NCI-H82 treated with DMSO at 0.1 percent for 48 hours (cell line): Measurements from ENCODE around the gene PTGES2.

Source experiments
- DNase-seq: peaks from one replicate; lab custom pipeline; 2025; ENCODE audit not compliant: unreplicated experiment; lab: John Stamatoyannopoulos, UW

The PTGES2 gene

DNA sequence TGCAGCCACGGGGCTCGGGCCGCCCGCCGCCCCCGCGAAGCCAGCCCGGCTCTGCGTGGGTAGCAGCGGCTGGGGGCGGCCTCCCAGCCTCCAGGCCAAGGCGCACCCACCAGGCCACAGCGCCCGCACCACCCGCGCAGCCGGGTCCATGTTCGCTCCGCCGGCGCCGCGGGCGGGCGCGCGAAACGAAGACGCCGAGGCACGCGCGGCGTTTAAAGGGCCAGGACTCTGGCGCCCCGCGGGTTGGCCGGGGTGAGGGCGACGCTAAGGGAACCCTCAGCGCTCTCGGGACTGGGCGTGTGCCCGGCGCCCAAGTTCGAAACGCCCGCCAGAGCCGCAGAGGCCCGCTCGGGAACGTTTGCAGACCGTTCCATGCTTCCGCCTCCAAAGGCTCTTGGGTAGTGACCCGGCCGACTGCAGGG, at the start of gene PTGES2:
Gene PTGES2, minus strand, starts transcription at position 162 of the 422 bp plus-strand sequence. Its CDS starts 12 bp downstream, at position 150.
- no peak for DNase-seq

GRCh38 chr9:128175726-128176125, 48.2 kb upstream of the PTGES2 start:
- no peak for DNase-seq

DNA sequence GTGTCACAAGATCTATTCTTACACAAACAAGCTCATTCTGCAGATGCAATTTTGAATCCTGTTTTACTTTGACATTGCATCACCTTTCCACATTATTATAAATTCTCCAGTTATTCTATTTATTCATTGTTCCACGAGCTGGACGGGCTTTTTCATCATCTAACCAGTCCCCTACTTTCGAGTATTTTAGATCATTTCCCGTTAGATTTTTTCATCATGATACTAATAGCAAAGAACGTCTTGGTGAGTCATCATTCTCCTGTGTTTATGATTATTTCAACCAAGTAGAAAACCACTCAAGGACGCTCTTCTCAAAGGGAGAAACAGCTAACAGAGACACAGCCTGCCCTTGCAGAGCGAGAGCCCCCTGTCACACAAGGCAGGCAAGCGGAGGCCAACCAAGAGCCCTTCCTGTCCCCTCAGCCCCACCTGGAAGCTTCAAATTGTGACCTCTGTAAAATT, 47.6 kb upstream of the PTGES2 start:
- DNase-seq: no peak

DNA sequence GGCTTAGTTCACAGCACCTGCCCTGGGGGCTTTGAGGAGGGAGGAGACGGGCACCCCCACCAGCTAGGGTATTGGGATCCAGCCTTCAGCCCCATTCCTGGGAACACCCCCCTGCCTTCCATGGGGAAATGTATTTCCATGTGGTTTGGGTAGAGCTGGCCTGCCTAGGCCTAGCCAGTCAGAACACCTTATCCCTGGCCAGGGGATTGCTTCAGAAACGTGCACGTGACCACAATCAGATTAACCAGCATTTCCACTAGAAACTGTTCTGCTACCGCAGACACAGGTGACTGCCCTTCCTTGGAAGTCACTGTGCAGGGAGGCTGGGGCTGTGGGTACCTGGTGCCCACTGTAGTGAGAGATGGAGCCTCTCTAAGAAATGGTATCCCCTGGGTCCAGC, 46.5 kb upstream of the PTGES2 start:
- no peak for DNase-seq

GRCh38 chr9:128169925-128170324, 42.4 kb upstream of the PTGES2 start:
- no peak for DNase-seq

DNA sequence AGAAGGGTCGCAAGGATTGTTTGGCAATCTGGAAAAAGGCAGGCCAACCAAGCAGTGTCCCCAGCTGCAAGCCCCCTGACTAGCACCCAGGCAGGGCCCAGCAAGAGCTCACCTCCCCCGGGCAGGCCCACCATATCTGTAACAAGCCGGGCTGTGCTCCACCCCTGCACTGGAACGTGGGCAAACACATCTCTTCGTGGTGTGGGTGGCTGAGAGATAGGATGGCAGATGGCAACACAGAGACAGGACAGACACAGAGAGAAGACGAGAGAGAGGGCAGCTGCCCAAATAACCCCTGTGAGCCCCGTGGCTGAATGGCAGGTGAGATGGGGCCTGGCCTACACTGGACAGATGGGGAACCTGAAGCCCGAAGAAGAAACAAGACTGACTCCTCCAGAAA, 42.0 kb upstream of the PTGES2 start:
- DNase-seq: no peak

GRCh38 chr9:128168731-128169308, 41.3 kb upstream of the PTGES2 start:
- DNase-seq: no peak

GRCh38 chr9:128167209-128167608, 39.7 kb upstream of the PTGES2 start:
- DNase-seq: no peak

DNA sequence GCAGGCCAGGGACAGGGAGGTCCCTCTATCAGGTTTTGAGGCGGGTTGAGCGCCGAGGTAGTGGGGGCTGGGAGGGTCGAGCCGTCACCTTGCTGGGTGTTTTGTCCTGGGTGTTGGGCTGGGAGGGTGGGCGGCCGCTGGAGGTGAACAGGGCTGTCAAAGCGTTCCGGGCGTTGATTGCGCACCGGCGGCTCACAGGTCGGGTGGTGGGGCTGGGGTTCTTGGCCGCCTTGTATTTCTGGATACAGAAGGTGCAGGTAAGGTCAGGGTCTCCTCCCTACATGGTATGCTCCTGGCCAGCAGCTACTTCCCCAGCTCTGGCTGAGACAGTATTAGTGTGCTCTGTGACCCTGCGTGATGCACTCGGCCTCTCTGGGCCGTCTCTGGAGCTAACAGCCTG, 38.6 kb upstream of the PTGES2 start:
- DNase-seq: no peak

GRCh38 chr9:128164307-128164885, 36.9 kb upstream of the PTGES2 start:
- DNase-seq: no peak

DNA sequence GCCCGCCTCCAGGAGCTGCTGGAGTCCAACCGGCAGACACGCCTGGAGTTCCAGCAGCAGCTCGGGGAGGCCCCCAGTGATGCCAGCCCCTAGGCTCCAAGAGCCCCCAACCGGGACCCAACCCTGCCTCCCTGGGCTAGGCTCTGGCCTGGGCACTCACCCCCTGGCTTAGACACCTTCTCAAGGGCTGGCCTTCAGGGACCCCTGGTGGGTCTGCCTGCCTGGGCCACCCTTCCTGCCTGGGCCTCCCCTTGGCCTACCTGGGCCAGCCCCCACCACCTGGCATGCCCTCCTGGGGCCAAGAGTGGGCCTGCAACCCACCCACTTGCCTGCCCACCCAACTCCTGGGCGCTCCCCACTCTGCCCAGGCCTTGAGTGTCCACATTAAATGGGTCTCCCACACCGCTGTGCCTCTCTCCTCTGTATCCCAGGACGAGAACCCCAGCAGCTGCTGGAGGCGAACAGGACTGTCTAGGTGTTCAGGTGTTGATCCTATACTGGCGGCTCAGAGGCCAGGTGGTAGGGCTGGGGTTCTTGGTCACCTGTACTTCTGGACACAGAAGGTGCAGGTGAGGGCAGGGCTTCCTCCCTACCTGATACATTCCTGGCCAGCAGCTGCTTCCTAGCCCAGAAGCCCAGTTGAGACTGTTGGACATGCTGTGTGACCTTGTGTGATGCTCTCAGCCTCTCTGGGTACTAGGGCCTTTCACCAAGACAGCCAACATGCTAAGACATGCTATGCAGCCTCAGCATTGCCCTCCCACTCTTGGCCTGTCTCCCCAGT, 36.2 kb upstream of the PTGES2 start:
- no peak for DNase-seq

- DNase-seq: no peak
Measured at GRCh38 chr9:128163027-128163515, 35.5 kb upstream of the PTGES2 start.

DNA sequence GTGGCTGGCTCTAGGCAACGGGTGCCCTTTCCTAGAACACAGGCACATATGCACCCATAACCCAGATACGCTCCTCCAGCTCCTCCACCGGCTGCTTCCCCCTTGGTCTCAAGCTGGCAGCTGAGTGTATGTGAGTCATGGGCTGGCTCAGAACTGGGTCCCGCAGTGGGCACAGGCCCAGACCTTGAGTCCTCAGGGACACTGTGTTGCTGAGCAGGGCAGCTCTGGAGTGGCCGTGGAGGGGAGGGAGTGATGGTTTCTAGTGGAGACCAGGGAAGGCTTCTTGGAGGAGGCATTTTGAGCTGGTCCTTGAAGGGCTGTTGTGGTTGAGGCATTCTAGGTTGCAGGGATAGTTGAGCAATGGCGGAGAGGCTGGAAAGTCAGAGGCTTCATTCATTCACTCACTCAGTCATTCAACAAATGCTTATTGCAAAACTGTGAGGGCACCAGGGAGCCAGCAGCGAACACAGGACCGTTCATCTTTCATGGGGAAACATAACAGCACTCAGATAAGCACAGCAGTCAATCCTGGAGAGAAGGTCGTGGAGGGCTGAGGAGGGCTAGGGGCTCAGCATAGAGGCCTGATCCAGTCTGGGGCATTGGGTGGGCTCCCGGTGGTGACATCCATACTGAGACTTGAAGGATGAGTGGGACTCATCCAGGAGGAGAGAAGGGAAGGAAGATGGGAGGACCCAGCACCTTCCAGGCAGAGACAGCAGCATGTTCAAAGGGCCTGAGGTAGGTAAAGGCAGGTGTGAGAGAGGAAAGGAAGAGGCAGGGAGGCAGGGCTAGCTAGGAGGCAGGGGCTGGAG, 34.9 kb upstream of the PTGES2 start:
- no peak for DNase-seq

GRCh38 chr9:128161215-128161902, 33.8 kb upstream of the PTGES2 start:
- no peak for DNase-seq

DNA sequence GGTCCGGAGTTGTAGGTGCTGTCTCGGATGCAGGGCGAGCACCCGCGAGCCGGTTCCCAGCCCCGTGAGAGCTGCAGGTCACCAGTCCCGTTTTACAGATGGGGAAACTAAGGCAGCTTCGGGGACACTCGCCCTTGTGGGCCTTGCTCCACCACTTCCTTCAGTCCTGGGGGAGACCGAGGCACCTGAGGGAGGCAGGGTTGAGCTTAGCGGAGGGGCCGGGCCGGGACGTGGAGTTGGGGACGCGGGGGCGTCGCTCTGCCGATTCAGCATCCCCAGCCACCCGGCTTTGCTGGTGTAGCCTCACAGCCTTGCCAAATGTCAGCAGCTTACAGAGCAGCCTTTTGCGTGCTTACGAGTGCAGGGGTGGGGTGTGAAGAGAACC, 33.1 kb upstream of the PTGES2 start:
- DNase-seq: no peak

DNA sequence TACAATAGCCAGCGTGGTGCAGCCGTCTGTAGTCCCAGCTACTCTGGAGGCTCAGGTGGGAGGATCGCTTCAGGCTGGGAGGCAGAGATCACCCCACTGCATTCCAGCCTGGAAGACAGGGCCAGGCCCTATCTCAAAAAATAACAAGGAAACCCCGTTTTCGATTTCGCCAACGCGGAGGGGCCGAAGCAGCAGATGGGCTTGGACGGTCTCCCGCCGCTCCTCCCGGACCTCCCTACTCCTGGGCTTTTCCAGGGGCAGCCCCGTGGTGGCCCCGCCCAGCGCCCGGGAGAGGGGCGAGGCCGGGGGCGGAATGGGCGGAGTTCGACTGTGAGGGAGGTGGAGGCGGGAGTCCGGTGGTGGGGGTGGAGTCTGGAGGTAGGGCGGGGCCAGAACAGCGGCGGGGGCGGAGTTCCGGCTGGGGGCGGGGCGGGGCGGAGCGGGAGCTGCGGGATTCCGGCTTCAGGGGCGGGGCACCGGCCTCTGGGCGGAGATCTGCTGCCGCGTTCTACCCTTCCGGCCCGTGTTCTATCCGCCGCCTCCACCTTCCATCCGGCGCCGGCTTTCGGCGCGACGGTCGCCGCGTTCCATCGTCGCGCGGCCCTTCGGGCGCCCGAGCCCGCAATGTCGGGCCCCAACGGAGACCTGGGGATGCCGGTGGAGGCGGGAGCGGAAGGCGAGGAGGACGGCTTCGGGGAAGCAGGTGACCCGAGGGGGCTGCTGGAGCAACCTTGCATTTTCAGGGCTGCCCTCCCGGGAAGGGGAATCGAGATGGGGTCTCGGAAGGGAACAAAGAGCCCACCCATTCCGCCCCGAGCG, 32.5 kb upstream of the PTGES2 start, which contains the start of gene BBLN:
Gene BBLN, plus strand, starts transcription at position 482 of the 819 bp plus-strand sequence. Its CDS starts 143 bp downstream, at position 625.
- DNase-seq: peak; percentile 85

DNA sequence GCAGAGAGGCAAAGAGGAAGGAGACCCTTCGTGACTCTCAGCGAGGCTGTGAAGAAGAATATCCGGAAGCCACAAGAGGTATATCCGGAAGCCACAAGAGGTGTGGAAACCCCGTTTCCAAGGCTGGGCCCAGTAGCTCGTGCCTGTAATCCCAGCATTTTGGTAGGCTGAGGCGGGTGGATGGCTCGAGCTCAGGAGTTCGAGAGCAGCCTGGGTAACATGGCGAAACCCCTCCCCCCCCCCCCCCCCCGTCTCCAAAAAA, 31.9 kb upstream of the PTGES2 start:
- DNase-seq: no peak

- DNase-seq: no peak
Measured at GRCh38 chr9:128155736-128156500, 28.4 kb upstream of the PTGES2 start.
